H1 (cell line): ENCODE measurements around the gene ECD. TPM values are rescaled to one million over a fixed set of nuclear protein-coding genes. Genes with fewer than 3 reads are reported as not detected.

Source experiments
- CTCF ChIA-PET: fragments of 300-600 bp; sonication (Branson Sonifier 250); formaldehyde crosslinking; loops from one replicate; lab custom pipeline; 2021; ENCODE audit not compliant: partially characterized antibody; lab: Charles Lee
- POLR2A ChIA-PET: fragments of 300-600 bp; sonication (Branson Sonifier 250); formaldehyde crosslinking; loops from one replicate; lab custom pipeline; 2021; ENCODE audit warnings: inconsistent platforms; ENCODE audit not compliant: partially characterized antibody; lab: Charles Lee
- DNase-seq, 2 experiments: peaks; one replicate each; pipeline versions ENCODE4 v3.0.0 to v3.0.0-alpha.2; 2010 to 2022; ENCODE audit warnings: low spot score in 2 of 2, low read depth in 1 of 2, mixed read lengths in 1 of 2
- FAIRE-seq: peaks from 2 replicates; lab custom pipeline; 2011; peaks lifted over from hg19 to GRCh38; lab: Jason Lieb, UNC
- H2AFZ ChIP-seq: 2 replicates; pipeline ENCODE4 v1.8.1; 2012; ENCODE audit warnings: low read length, inconsistent platforms
- H2AK5ac ChIP-seq: 2 replicates; pipeline ENCODE4 v1.6.1; 2013; ENCODE audit warnings: low read depth, low read length
- H2BK120ac ChIP-seq: replicated peaks from 2 replicates; pipeline ENCODE3; 2013; ENCODE audit warnings: low read depth, low read length, inconsistent platforms
- H2BK12ac ChIP-seq: 2 replicates; pipeline ENCODE4 v1.6.1; 2013; ENCODE audit warnings: low read depth, low read length
- H2BK15ac ChIP-seq: 2 replicates; pipeline ENCODE4 v1.6.1; 2013; ENCODE audit warnings: low read length
- H2BK20ac ChIP-seq: 2 replicates; pipeline ENCODE4 v1.6.1; 2013; ENCODE audit warnings: low read length
- H2BK5ac ChIP-seq: 2 replicates; pipeline ENCODE4 v1.6.1; 2013; ENCODE audit warnings: low read depth, low read length
- H3K14ac ChIP-seq: 2 replicates; pipeline ENCODE4 v1.6.1; 2013; ENCODE audit warnings: inconsistent platforms; ENCODE audit not compliant: insufficient read length
- H3K18ac ChIP-seq: 2 replicates; pipeline ENCODE4 v1.6.1; 2013; ENCODE audit warnings: low read length; ENCODE audit errors: extremely low read depth
- H3K23ac ChIP-seq: 2 replicates; pipeline ENCODE4 v1.6.1; 2013; ENCODE audit warnings: inconsistent platforms; ENCODE audit not compliant: insufficient read length
- H3K23me2 ChIP-seq: 2 replicates; pipeline ENCODE4 v1.6.1; 2013; ENCODE audit warnings: low read depth, low read length
- H3K27ac ChIP-seq: 2 replicates; pipeline ENCODE4 v1.6.1; 2011; ENCODE audit warnings: low read depth, low read length, inconsistent platforms
- H3K27me3 ChIP-seq, 4 experiments: replicated peaks in 1 of 4; 1 replicate in 1 of 4; 2 replicates in 3 of 4; pipeline versions ENCODE4 v1.6.1 to v1.8.1; 2011 to 2013; ENCODE audit warnings: low read length in 3 of 4, mild to moderate bottlenecking in 3 of 4, inconsistent platforms in 2 of 4, mixed read lengths in 2 of 4, moderate library complexity in 1 of 4; ENCODE audit not compliant: control insufficient read depth in 3 of 4, insufficient read depth in 3 of 4; ENCODE audit errors: extremely low read depth in 1 of 4
- H3K36me3 ChIP-seq, 4 experiments: 2 replicates each; pipeline versions ENCODE4 v1.6.1 to v1.8.1; 2011 to 2013; ENCODE audit warnings: mild to moderate bottlenecking in 4 of 4, low read length in 3 of 4, moderate library complexity in 2 of 4, control low read depth in 1 of 4, inconsistent platforms in 1 of 4; ENCODE audit not compliant: insufficient read depth in 4 of 4, control insufficient read depth in 2 of 4
- H3K4ac ChIP-seq: replicated peaks from 2 replicates; pipeline ENCODE3; 2013; ENCODE audit warnings: low read length, low read depth, mixed read lengths, inconsistent platforms; ENCODE audit not compliant: insufficient read length
- H3K4me1 ChIP-seq, 4 experiments: replicated peaks in 1 of 4; 1 replicate in 1 of 4; 2 replicates in 3 of 4; pipeline versions ENCODE4 v1.6.1 to v1.8.1; 2011 to 2013; ENCODE audit warnings: low read length in 3 of 4, inconsistent platforms in 2 of 4, mixed read lengths in 1 of 4; ENCODE audit not compliant: insufficient read depth in 4 of 4, control insufficient read depth in 3 of 4
- H3K4me2 ChIP-seq, 2 experiments: 2 replicates each; pipeline versions ENCODE4 v1.6.1 to v1.8.1; 2011 to 2013; ENCODE audit warnings: low read depth in 2 of 2, low read length in 2 of 2, control low read depth in 1 of 2, inconsistent platforms in 1 of 2, mild to moderate bottlenecking in 1 of 2; ENCODE audit not compliant: insufficient read depth in 1 of 2
- H3K4me3 ChIP-seq, 4 experiments: fragments of 200-600, 300-600 bp in 1 of 4; sonication (generic), shearing (Covaris generic), sonication (Bioruptor Twin) in 1 of 4; 2 replicates each; pipeline versions ENCODE4 v1.5.1 to v1.8.1; 2011 to 2016; ENCODE audit warnings: low read length in 4 of 4, low read depth in 3 of 4, control low read depth in 2 of 4, inconsistent platforms in 2 of 4, mild to moderate bottlenecking in 2 of 4, mixed read lengths in 1 of 4, moderate library complexity in 1 of 4; ENCODE audit not compliant: insufficient read depth in 2 of 4; ENCODE audit errors: extremely low read depth in 1 of 4
- H3K56ac ChIP-seq: replicated peaks from 2 replicates; pipeline ENCODE3; 2013; ENCODE audit warnings: low read depth, mild to moderate bottlenecking, mixed read lengths, low read length, inconsistent platforms; ENCODE audit not compliant: insufficient read length
- H3K79me1 ChIP-seq: 2 replicates; pipeline ENCODE4 v1.6.1; 2013; ENCODE audit warnings: low read depth, low read length, control low read depth
- H3K79me2 ChIP-seq, 2 experiments: 2 replicates each; pipeline versions ENCODE4 v1.6.1 to v1.8.1; 2012 to 2013; ENCODE audit warnings: low read length in 2 of 2, mild to moderate bottlenecking in 2 of 2, inconsistent platforms in 1 of 2; ENCODE audit not compliant: insufficient read depth in 2 of 2, control insufficient read depth in 1 of 2
- H3K9ac ChIP-seq, 4 experiments: replicated peaks in 1 of 4; 1 replicate in 1 of 4; 2 replicates in 3 of 4; pipeline versions ENCODE4 v1.6.1 to v1.8.1; 2011 to 2013; ENCODE audit warnings: low read depth in 3 of 4, low read length in 3 of 4, control low read depth in 2 of 4, mild to moderate bottlenecking in 2 of 4, moderate library complexity in 2 of 4, inconsistent platforms in 1 of 4; ENCODE audit errors: extremely low read depth in 1 of 4
- H3K9me3 ChIP-seq, 2 experiments: 2 replicates each; pipeline versions ENCODE4 v1.6.1 to v1.8.1; 2012 to 2013; ENCODE audit warnings: mild to moderate bottlenecking in 2 of 2, moderate library complexity in 2 of 2, control low read depth in 1 of 2, inconsistent platforms in 1 of 2, low read depth in 1 of 2, low read length in 1 of 2, mixed read lengths in 1 of 2; ENCODE audit not compliant: insufficient read depth in 2 of 2
- H4K20me1 ChIP-seq, 2 experiments: replicated peaks in 1 of 2; 2 replicates each; pipeline versions ENCODE3 to v1.8.1; 2011 to 2013; ENCODE audit warnings: inconsistent platforms in 2 of 2, low read length in 2 of 2, mild to moderate bottlenecking in 1 of 2; ENCODE audit not compliant: insufficient read depth in 2 of 2, control insufficient read depth in 1 of 2
- H4K5ac ChIP-seq: 2 replicates; pipeline ENCODE4 v1.6.1; 2013; ENCODE audit warnings: low read length, low read depth, mixed read lengths, inconsistent platforms; ENCODE audit not compliant: insufficient read length
- H4K8ac ChIP-seq: 2 replicates; pipeline ENCODE4 v1.8.0; 2013; ENCODE audit warnings: mild to moderate bottlenecking, moderate library complexity, low read length, inconsistent platforms; ENCODE audit not compliant: insufficient read depth; ENCODE audit errors: extremely low read depth
- H4K91ac ChIP-seq: replicated peaks from 2 replicates; pipeline ENCODE3; 2013; ENCODE audit warnings: low read length, mixed read lengths, inconsistent platforms; ENCODE audit not compliant: insufficient read length
- ATF3 ChIP-seq: IDR thresholded peaks from 2 replicates; pipeline ENCODE4 v1.6.1; 2011; ENCODE audit warnings: low read depth, mild to moderate bottlenecking, low read length; ENCODE audit not compliant: insufficient read depth
- BACH1 ChIP-seq: IDR thresholded peaks from 2 replicates; pipeline ENCODE4 v1.6.1; 2012; ENCODE audit warnings: low read length, improper control_type of control experiment
- BCL11A ChIP-seq, 2 experiments: IDR thresholded peaks; one replicate each; pipeline ENCODE4 v1.6.1; 2011; ENCODE audit warnings: low read depth in 2 of 2, low read length in 2 of 2, mild to moderate bottlenecking in 2 of 2
- BRCA1 ChIP-seq: IDR thresholded peaks from 2 replicates; pipeline ENCODE4 v1.6.1; 2012; ENCODE audit warnings: low read depth, low read length, improper control_type of control experiment
- EZH2 ChIP-seq: fragments of 200-600 bp; sonication (generic); IDR thresholded peaks from 2 replicates; pipeline ENCODE4 v1.7.1; 2012; ENCODE audit warnings: low read depth, mild to moderate bottlenecking, moderate library complexity, low read length, inconsistent platforms; ENCODE audit not compliant: severe bottlenecking
- FOSL1 ChIP-seq: IDR thresholded peaks from 2 replicates; pipeline ENCODE4 v1.6.1; 2011; ENCODE audit warnings: mild to moderate bottlenecking, low read depth, low read length, moderate library complexity; ENCODE audit not compliant: insufficient read depth
- GTF2F1 ChIP-seq: IDR thresholded peaks from 2 replicates; pipeline ENCODE4 v1.6.1; 2012; ENCODE audit warnings: low read depth, low read length, improper control_type of control experiment, borderline replicate concordance
- KDM4A ChIP-seq: IDR thresholded peaks from one replicate; pipeline ENCODE4 v1.7.1; 2012; ENCODE audit warnings: low read depth, mild to moderate bottlenecking, moderate library complexity, low read length, inconsistent platforms; ENCODE audit not compliant: severe bottlenecking
- POU5F1 ChIP-seq: IDR thresholded peaks from 2 replicates; pipeline ENCODE4 v1.6.1; 2011; ENCODE audit warnings: low read depth, mild to moderate bottlenecking, low read length, moderate library complexity
- RFX5 ChIP-seq: IDR thresholded peaks from 2 replicates; pipeline ENCODE4 v1.6.1; 2011; ENCODE audit warnings: low read depth, low read length, improper control_type of control experiment, borderline replicate concordance
- SIRT6 ChIP-seq: IDR thresholded peaks from one replicate; pipeline ENCODE4 v1.7.1; 2012; ENCODE audit warnings: low read length, inconsistent platforms
- USF2 ChIP-seq: IDR thresholded peaks from 2 replicates; pipeline ENCODE4 v1.6.1; 2011; ENCODE audit warnings: low read length, improper control_type of control experiment
- YY1 ChIP-seq: IDR thresholded peaks from 2 replicates; pipeline ENCODE4 v1.6.1; 2011; ENCODE audit warnings: low read depth, mild to moderate bottlenecking, low read length
- WGBS, 2 experiments: shearing (Covaris generic) in 1 of 2; methylation state at CpG; one replicate each; pipeline versions ENCODE4 v1.1.6 to v1.1.7; 2013 to 2015; ENCODE audit warnings: low lambda C conversion rate in 2 of 2, mixed read lengths in 2 of 2, inconsistent platforms in 1 of 2, low coverage in 1 of 2, missing lambda C conversion rate in 1 of 2; ENCODE audit not compliant: insufficient replicate concordance in 2 of 2, insufficient coverage in 1 of 2, insufficient read length in 1 of 2; ENCODE audit errors: extremely low coverage in 1 of 2, missing lambda C conversion rate in 1 of 2; 5-methylcytosine and 5-hydroxymethylcytosine counted together
- polyA plus RNA-seq, 7 experiments: library from polyadenylated mRNA; depleted of rRNA in 3 of 7; stranded (reverse) in 5 of 7; unstranded in 2 of 7; fragments of >200 nt in 5 of 7; fragments of 200-250 nt in 2 of 7; gene quantifications; 1 replicate in 5 of 7; 2 replicates in 1 of 7; 4 replicates in 1 of 7; pipeline versions ENCODE4 v1.2.1 to v1.2.3, GENCODE V29; 2011 to 2013; ENCODE audit warnings: missing spikeins in 2 of 7, mixed read lengths in 2 of 7
- total RNA-seq: library from RNA; stranded (reverse); fragmentation: NEBNext Ultra II Directional; extraction: Animal tissue kit (Norgen Biotek cat#: 25700); gene quantifications from 2 replicates; pipeline ENCODE4 v1.2.1, GENCODE V29; 2021

ECD gene
- total and polyA plus RNA-seq, 2 of the 8 experiments (the other 6 are each of a cell fraction or from before 2014, with no cell fraction given), result 27.1 to 38.0 TPM

- no peak for DNase-seq
- peaks cover 4 to 55% of the 10 kb centered on the region in 2 experiments; a peak in 3 of 4 replicates for H3K79me2 ChIP-seq
- H3K36me3 ChIP-seq, result peaks cover 2 to 19% (median 15%) of the 10 kb centered on the region in 4 experiments; a peak in 7 of 8 replicates
- H3K18ac ChIP-seq, result no peak overlapping the region
- peaks cover 2% of the 10 kb centered on the region for H3K79me1 ChIP-seq
- no peak overlapping the region for H3K56ac ChIP-seq
- H2BK120ac ChIP-seq, result no peak overlapping the region
- H3K23ac ChIP-seq, result no peak overlapping the region
- no peak overlapping the region for H2BK5ac ChIP-seq
- H3K4me1 ChIP-seq, result no peaks in the 10 kb centered on the region
- H3K9me3 ChIP-seq, result no peaks in the 10 kb centered on the region; a peak in 1 of 4 replicates
- H2AFZ ChIP-seq, result no peak overlapping the region
- no peak overlapping the region for H3K4me3 ChIP-seq
- no peak for TF ChIP-seq RFX5
- no peak for TF ChIP-seq BACH1
- TF ChIP-seq POU5F1, result no peak
- no peak for TF ChIP-seq EZH2
- no peak for TF ChIP-seq SIRT6
- no peak for TF ChIP-seq YY1
- TF ChIP-seq USF2, result no peak
- no peak for TF ChIP-seq BRCA1
- no peak for TF ChIP-seq KDM4A
- TF ChIP-seq GTF2F1, result no peak
- TF ChIP-seq FOSL1, result no peak
- no peak for TF ChIP-seq ATF3
- TF ChIP-seq BCL11A (IDR thresholded peaks at IDR 0.05; ENCODE audit: low read depth in 2 of 2, low read length in 2 of 2), result no peak
- TF ChIP-seq, all 59 proteins: peak for 0
- no peak overlapping the region for H4K91ac ChIP-seq
- POLR2A ChIA-PET, result no interaction called here
- CTCF ChIA-PET, result interaction anchor here (1.0 kb wide), 1 partner anchor 43 kb away, joined by 3 read pairs; no protein-coding TSS in a partner anchor
- H3K4me2 ChIP-seq, result no peak overlapping the region
- no peak overlapping the region for H2AK5ac ChIP-seq
- no peak overlapping the region for H4K8ac ChIP-seq
- FAIRE-seq, result no peak
- no peak overlapping the region for H3K27ac ChIP-seq
- H3K14ac ChIP-seq, result no peak overlapping the region
- H4K5ac ChIP-seq, result no peak overlapping the region
- H3K27me3 ChIP-seq, result no peaks in the 10 kb centered on the region
- H3K4ac ChIP-seq, result no peak overlapping the region
- H2BK12ac ChIP-seq, result no peak overlapping the region
- no peak overlapping the region for H2BK15ac ChIP-seq
- H3K23me2 ChIP-seq, result no peaks in the 10 kb centered on the region
- H4K20me1 ChIP-seq, result peaks cover 0 to 9% of the 10 kb centered on the region in 2 experiments
- H3K9ac ChIP-seq, result no peak overlapping the region
- 83% methylated on average over 3 of the region's 3 CpGs; no CpG with 5 or more reads in 1 of the 2 experiments for WGBS, 2 experiments
- no peak overlapping the region for H2BK20ac ChIP-seq
Measured at GRCh38 chr10:73161662-73162061, 6.1 kb downstream of the ECD start.
